Ectodermal cell (in vitro differentiated cells): ENCODE results near the gene HYAL2.

Experiments used
- H3K27ac ChIP-seq: 2 replicates; pipeline ENCODE4 v1.7.0; 2013; ENCODE audit warnings: mild to moderate bottlenecking, low read depth, low read length; ENCODE audit not compliant: insufficient read depth, poor library complexity, severe bottlenecking
- H3K27me3 ChIP-seq: 2 replicates; pipeline ENCODE4 v1.7.0; 2013; ENCODE audit warnings: mild to moderate bottlenecking, low read length; ENCODE audit not compliant: insufficient read depth, control insufficient read depth, poor library complexity, severe bottlenecking
- H3K36me3 ChIP-seq: one replicate; pipeline ENCODE4 v1.7.0; 2013; ENCODE audit warnings: low read length; ENCODE audit not compliant: control insufficient read depth, insufficient read depth
- H3K4me1 ChIP-seq: one replicate; pipeline ENCODE4 v1.7.0; 2013; ENCODE audit warnings: low read length; ENCODE audit not compliant: control insufficient read depth, insufficient read depth
- H3K4me3 ChIP-seq: 2 replicates; pipeline ENCODE4 v1.7.0; 2013; ENCODE audit warnings: low read depth, low read length, control low read depth; ENCODE audit not compliant: insufficient read depth
- H3K9me3 ChIP-seq: 2 replicates; pipeline ENCODE4 v1.7.0; 2013; ENCODE audit warnings: mild to moderate bottlenecking, low read length, moderate library complexity; ENCODE audit not compliant: control insufficient read depth
- WGBS, 2 experiments: methylation state at CpG; one replicate each; pipeline ENCODE4 v1.1.7; 2013; ENCODE audit warnings: missing lambda C conversion rate in 2 of 2; 5-methylcytosine and 5-hydroxymethylcytosine counted together

The HYAL2 gene

GRCh38 chr3:50340448-50341329, 18.1 kb upstream of the HYAL2 start, which contains the start of gene RASSF1:
Gene RASSF1, minus strand, starts transcription at chr3:50340836. Its CDS starts 31 bp downstream, at chr3:50340805.
- WGBS, 2 experiments = 15% methylated on average over 85 of the region's 85 CpGs
- peaks cover 13% of the 10 kb centered on the region for H3K4me1 ChIP-seq
- no peaks in the 10 kb centered on the region for H3K36me3 ChIP-seq
- no peak within 1 kb of the TSS for H3K27ac ChIP-seq
- peak within 1 kb of the TSS; percentile 13 for H3K4me3 ChIP-seq
- H3K9me3 ChIP-seq = no peaks in the 10 kb centered on the region
- H3K27me3 ChIP-seq = peaks cover 80% of the 10 kb centered on the region

GRCh38 chr3:50340147-50340447, 17.6 kb upstream of the HYAL2 start:
- no peaks in the 10 kb centered on the region for H3K36me3 ChIP-seq
- peak overlapping the region; percentile 13 for H3K4me3 ChIP-seq
- WGBS, 2 experiments = 40 to 42% methylated on average over 9 of the region's 9 CpGs
- peaks cover 74% of the 10 kb centered on the region for H3K27me3 ChIP-seq
- no peak overlapping the region for H3K27ac ChIP-seq
- H3K9me3 ChIP-seq = no peaks in the 10 kb centered on the region
- peaks cover 13% of the 10 kb centered on the region for H3K4me1 ChIP-seq

GRCh38 chr3:50339485-50340146, 17.1 kb upstream of the HYAL2 start:
- Histone ChIP-seq H3K27me3 (peaks cover 69% of the 10 kb centered on the region), H3K27ac (no peak overlapping the region), H3K4me1 (peaks cover 13% of the 10 kb centered on the region), H3K9me3 (no peaks in the 10 kb centered on the region), H3K36me3 (peaks cover under 1% of the 10 kb centered on the region), H3K4me3 (no peak overlapping the region)
- WGBS, 2 experiments = 87 to 90% methylated on average over 14 of the region's 14 CpGs

GRCh38 chr3:50338965-50339364, 16.4 kb upstream of the HYAL2 start:
- Histone ChIP-seq H3K27me3 (peaks cover 64% of the 10 kb centered on the region), H3K36me3 (peaks cover 4% of the 10 kb centered on the region), H3K4me3 (no peak overlapping the region), H3K27ac (no peak overlapping the region), H3K9me3 (no peaks in the 10 kb centered on the region), H3K4me1 (peaks cover 13% of the 10 kb centered on the region)
- 90% methylated on average over 5 of the region's 5 CpGs for WGBS, 2 experiments

- WGBS, 2 experiments = 0% methylated on average over 79 of the region's 79 CpGs
- H3K4me1 ChIP-seq = peaks cover 13% of the 10 kb centered on the region
These were observed 14.8 kb upstream of the HYAL2 start for GRCh38 chr3:50337175-50337861.

GRCh38 chr3:50336452-50337174, 14.1 kb upstream of the HYAL2 start:
- Histone ChIP-seq H3K4me1 (peaks cover 13% of the 10 kb centered on the region), H3K36me3 (peaks cover 9% of the 10 kb centered on the region), H3K9me3 (no peaks in the 10 kb centered on the region), H3K27ac (peak overlapping the region; percentile 86), H3K27me3 (peaks cover 40% of the 10 kb centered on the region), H3K4me3 (peak overlapping the region; percentile 61)
- 0 to 1% methylated on average over 31 of the region's 31 CpGs for WGBS, 2 experiments

More at GRCh38 chr3:50337175-50337861, 14.8 kb upstream of the HYAL2 start:
- Histone ChIP-seq H3K36me3 (peaks cover 4% of the 10 kb centered on the region), H3K9me3 (no peaks in the 10 kb centered on the region), H3K27me3 (peaks cover 47% of the 10 kb centered on the region), H3K4me3 (peak overlapping the region; percentile 61), H3K27ac (peak overlapping the region; percentile 86)

- H3K4me1 ChIP-seq = peaks cover 13% of the 10 kb centered on the region
- no peak overlapping the region for H3K27ac ChIP-seq
- H3K36me3 ChIP-seq = peaks cover 30% of the 10 kb centered on the region
- H3K27me3 ChIP-seq = peaks cover 19% of the 10 kb centered on the region
- H3K4me3 ChIP-seq = no peak overlapping the region
- no peaks in the 10 kb centered on the region for H3K9me3 ChIP-seq
- WGBS, 2 experiments = 92% methylated on average over 5 of the region's 5 CpGs
These were observed 12.0 kb upstream of the HYAL2 start for GRCh38 chr3:50334339-50335075.

- H3K4me3 ChIP-seq = no peak overlapping the region
- no peak overlapping the region for H3K27ac ChIP-seq
- H3K36me3 ChIP-seq = peaks cover 34% of the 10 kb centered on the region
- H3K4me1 ChIP-seq = peaks cover 13% of the 10 kb centered on the region
- H3K9me3 ChIP-seq = no peaks in the 10 kb centered on the region
- H3K27me3 ChIP-seq = peaks cover 12% of the 10 kb centered on the region
- 94% methylated on average over 12 of the region's 12 CpGs for WGBS, 2 experiments
These were observed 11.3 kb upstream of the HYAL2 start for GRCh38 chr3:50333744-50334328.

- H3K27ac ChIP-seq = no peak overlapping the region
- no peak overlapping the region for H3K4me3 ChIP-seq
- WGBS, 2 experiments = 96 to 98% methylated on average over 19 of the region's 19 CpGs
- H3K4me1 ChIP-seq = peaks cover 9% of the 10 kb centered on the region
- H3K9me3 ChIP-seq = no peaks in the 10 kb centered on the region
- peaks cover 34% of the 10 kb centered on the region for H3K36me3 ChIP-seq
- H3K27me3 ChIP-seq = no peaks in the 10 kb centered on the region
These were observed 8.9 kb upstream of the HYAL2 start for GRCh38 chr3:50331364-50331907.
